Suprapubic skin (tissue), 4 donors: Measurements from ENCODE around the gene USP50.

Experiments
- EP300 ChIP-seq: sonication (generic); formaldehyde crosslinking; IDR thresholded peaks from one replicate; pipeline ENCODE4 v1.6.1; 2017; ENCODE audit warnings: antibody characterized with exemption
- POLR2A ChIP-seq, 2 donors: fragments of 450-650 bp; IDR thresholded peaks; one replicate each; pipeline ENCODE4 v1.6.1; 2017; ENCODE audit warnings: antibody characterized with exemption in 2 of 2, mild to moderate bottlenecking in 2 of 2, moderate library complexity in 2 of 2
- POLR2AphosphoS5 ChIP-seq, 3 donors: sonication (generic); formaldehyde crosslinking; IDR thresholded peaks; one replicate each; pipeline ENCODE4 v1.6.1; 2017; ENCODE audit warnings: antibody characterized with exemption in 3 of 3
- TF ChIP-seq, protein P1 (sequence below), 2 donors: fragments of 200-600 bp in 1 of 2; fragments of 450-650 bp in 1 of 2; sonication (generic) in 1 of 2; IDR thresholded peaks; one replicate each; pipeline ENCODE4 v1.5.1; 2016 to 2019; ENCODE audit warnings: antibody characterized with exemption in 2 of 2, mild to moderate bottlenecking in 1 of 2, moderate library complexity in 1 of 2

DNA sequence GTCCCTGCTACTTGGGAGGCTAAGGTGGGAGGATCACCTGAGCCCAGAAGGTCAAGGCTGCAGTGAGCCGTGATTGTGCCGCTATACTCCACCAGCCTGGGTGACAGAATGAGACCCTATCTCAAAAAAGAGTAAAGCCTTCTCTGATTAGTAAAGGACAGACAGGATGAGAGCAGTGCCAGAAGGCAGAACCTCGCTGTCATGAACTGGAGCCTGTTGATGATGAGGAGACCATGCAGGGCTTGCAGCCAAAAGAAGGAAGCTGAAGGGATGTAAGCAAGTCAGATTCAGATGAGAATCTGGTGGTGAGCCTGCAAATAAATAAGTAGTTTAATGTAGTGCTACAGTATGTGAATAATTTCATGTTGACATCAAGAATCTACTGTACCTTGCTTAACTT, 52.8 kb downstream of the USP50 start:
- TF ChIP-seq EP300 (no peak), POLR2AphosphoS5 (IDR thresholded peaks at IDR 0.05) (no peak), POLR2A (IDR thresholded peaks at IDR 0.05) (no peak)
- TF ChIP-seq, protein P1, sequence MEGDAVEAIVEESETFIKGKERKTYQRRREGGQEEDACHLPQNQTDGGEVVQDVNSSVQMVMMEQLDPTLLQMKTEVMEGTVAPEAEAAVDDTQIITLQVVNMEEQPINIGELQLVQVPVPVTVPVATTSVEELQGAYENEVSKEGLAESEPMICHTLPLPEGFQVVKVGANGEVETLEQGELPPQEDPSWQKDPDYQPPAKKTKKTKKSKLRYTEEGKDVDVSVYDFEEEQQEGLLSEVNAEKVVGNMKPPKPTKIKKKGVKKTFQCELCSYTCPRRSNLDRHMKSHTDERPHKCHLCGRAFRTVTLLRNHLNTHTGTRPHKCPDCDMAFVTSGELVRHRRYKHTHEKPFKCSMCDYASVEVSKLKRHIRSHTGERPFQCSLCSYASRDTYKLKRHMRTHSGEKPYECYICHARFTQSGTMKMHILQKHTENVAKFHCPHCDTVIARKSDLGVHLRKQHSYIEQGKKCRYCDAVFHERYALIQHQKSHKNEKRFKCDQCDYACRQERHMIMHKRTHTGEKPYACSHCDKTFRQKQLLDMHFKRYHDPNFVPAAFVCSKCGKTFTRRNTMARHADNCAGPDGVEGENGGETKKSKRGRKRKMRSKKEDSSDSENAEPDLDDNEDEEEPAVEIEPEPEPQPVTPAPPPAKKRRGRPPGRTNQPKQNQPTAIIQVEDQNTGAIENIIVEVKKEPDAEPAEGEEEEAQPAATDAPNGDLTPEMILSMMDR (IDR thresholded peaks at IDR 0.05) = no peak
